SK-N-SH treated with all-trans-retinoic acid at 6 μM for 48 hours (cell line): ENCODE measurements around the gene FIGNL2.

Experiments used
- ATAC-seq: fragments of 200-7000 bp; cut with Tn5 transposase; 3 replicates; pipeline ENCODE4 v1.9.1; 2020; ENCODE audit warnings: mild to moderate bottlenecking, moderate library complexity
- ARNTL ChIP-seq: fragments of 450-650 bp; formaldehyde crosslinking; IDR thresholded peaks from 2 replicates; pipeline ENCODE4 v1.5.0; 2020; ENCODE audit warnings: low read depth, mild to moderate bottlenecking, moderate library complexity, borderline replicate concordance
- BACH2 ChIP-seq: fragments of 250-450 bp; sonication (Bioruptor Pico); IDR thresholded peaks from 2 replicates; pipeline ENCODE4 v1.9.0; 2021; ENCODE audit warnings: mild to moderate bottlenecking, borderline replicate concordance
- CSDC2 ChIP-seq: fragments of 250-450 bp; sonication (Bioruptor Pico); IDR thresholded peaks from 2 replicates; pipeline ENCODE4 v1.5.0; 2020; ENCODE audit warnings: mild to moderate bottlenecking, moderate library complexity
- ESRRG ChIP-seq: fragments of 250-450 bp; sonication (Bioruptor Pico); IDR thresholded peaks from 2 replicates; pipeline ENCODE4 v1.6.1; 2021; ENCODE audit warnings: mild to moderate bottlenecking
- GLIS3 ChIP-seq: fragments of 250-450 bp; sonication (Bioruptor Pico); IDR thresholded peaks from 2 replicates; pipeline ENCODE4 v1.5.0; 2020; ENCODE audit warnings: mild to moderate bottlenecking, moderate library complexity
- OSR1 ChIP-seq: fragments of 250-450 bp; sonication (Bioruptor Pico); IDR thresholded peaks from 2 replicates; pipeline ENCODE4 v1.8.0; 2022; ENCODE audit warnings: moderate library complexity, mild to moderate bottlenecking, inconsistent platforms
- SNAI2 ChIP-seq: fragments of 250-450 bp; sonication (Bioruptor Pico); IDR thresholded peaks from 2 replicates; pipeline ENCODE4 v1.5.0; 2020; ENCODE audit warnings: mild to moderate bottlenecking, moderate library complexity
- TCF4 ChIP-seq: fragments of 250-450 bp; sonication (Bioruptor Pico); IDR thresholded peaks from 2 replicates; pipeline ENCODE4 v1.8.0; 2021; ENCODE audit warnings: mild to moderate bottlenecking, moderate library complexity, borderline replicate concordance
- ZC3H10 ChIP-seq: fragments of 250-450 bp; sonication (Bioruptor Pico); IDR thresholded peaks from 2 replicates; pipeline ENCODE4 v1.5.1; 2021; ENCODE audit warnings: mild to moderate bottlenecking, moderate library complexity
- ZFP3 ChIP-seq: fragments of 250-450 bp; sonication (Bioruptor Pico); IDR thresholded peaks from 2 replicates; pipeline ENCODE4 v1.5.0; 2020; ENCODE audit warnings: mild to moderate bottlenecking, moderate library complexity
- ZFP30 ChIP-seq: fragments of 450-650 bp; formaldehyde crosslinking; IDR thresholded peaks from 2 replicates; pipeline ENCODE4 v1.5.0; 2022; ENCODE audit warnings: mild to moderate bottlenecking, moderate library complexity
- ZNF565 ChIP-seq: fragments of 450-650 bp; formaldehyde crosslinking; conservative IDR thresholded peaks from 2 replicates; pipeline ENCODE4 v1.5.0; 2020; ENCODE audit warnings: low read depth, mild to moderate bottlenecking, moderate library complexity
- ZNF70 ChIP-seq: fragments of 450-650 bp; formaldehyde crosslinking; IDR thresholded peaks from 2 replicates; pipeline ENCODE4 v1.5.0; 2020; ENCODE audit warnings: mild to moderate bottlenecking, moderate library complexity
- ZNF8 ChIP-seq: fragments of 450-650 bp; formaldehyde crosslinking; IDR thresholded peaks from 2 replicates; pipeline ENCODE4 v1.5.0; 2020; ENCODE audit warnings: mild to moderate bottlenecking, moderate library complexity
- TF ChIP-seq, protein P1 (sequence below): fragments of 250-450 bp; sonication (Bioruptor Pico); IDR thresholded peaks from 2 replicates; pipeline ENCODE4 v1.5.0; 2020; ENCODE audit warnings: mild to moderate bottlenecking, moderate library complexity
- TF ChIP-seq, protein P2 (sequence below): fragments of 250-450 bp; sonication (Bioruptor Pico); IDR thresholded peaks from 2 replicates; pipeline ENCODE4 v1.5.1; 2021; ENCODE audit warnings: mild to moderate bottlenecking, moderate library complexity
- TF ChIP-seq, protein P3 (sequence below): fragments of 250-450 bp; sonication (Bioruptor Pico); IDR thresholded peaks from 2 replicates; pipeline ENCODE4 v1.8.0; 2020; ENCODE audit warnings: mild to moderate bottlenecking, moderate library complexity, borderline replicate concordance
- TF ChIP-seq, protein P4 (sequence below): fragments of 250-450 bp; sonication (Bioruptor Pico); IDR thresholded peaks from 2 replicates; pipeline ENCODE4 v1.8.0; 2021; ENCODE audit warnings: low read depth, mild to moderate bottlenecking, moderate library complexity, borderline replicate concordance
- TF ChIP-seq, protein P5 (sequence below): fragments of 250-450 bp; sonication (Bioruptor Pico); IDR thresholded peaks from 2 replicates; pipeline ENCODE4 v1.5.1; 2020; ENCODE audit warnings: low read depth, mild to moderate bottlenecking, moderate library complexity

The FIGNL2 gene

DNA sequence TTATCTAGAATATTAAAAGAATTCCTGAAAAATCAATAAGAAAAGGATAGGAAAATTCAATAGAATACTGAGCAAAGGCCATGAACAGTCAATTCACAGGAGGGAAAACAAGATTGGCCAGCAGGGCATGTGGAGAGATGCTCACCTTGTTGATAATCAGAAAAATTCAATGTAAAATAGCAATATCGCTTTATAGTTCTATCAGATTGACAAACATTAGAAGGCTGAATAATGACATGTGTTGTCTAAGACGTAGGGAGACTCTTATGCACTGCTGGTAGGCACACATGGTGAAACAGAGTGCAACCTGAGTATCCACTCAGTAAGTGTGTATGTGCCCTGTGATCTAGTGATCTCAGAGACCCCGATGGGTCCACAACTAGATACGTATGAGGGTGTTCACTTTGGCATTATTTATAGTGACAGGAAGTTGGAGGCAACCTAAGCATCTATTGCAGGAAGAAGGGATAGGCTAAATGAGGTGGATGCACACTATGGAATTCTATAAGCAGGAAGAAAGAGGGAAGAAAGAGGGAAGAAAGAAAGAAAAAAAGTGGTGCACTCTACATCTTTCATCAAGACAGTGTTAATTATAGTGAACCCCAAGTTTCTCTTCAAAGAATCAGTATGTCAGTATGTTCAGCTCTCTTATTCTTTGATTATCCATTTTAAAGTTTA is 35.6 kb upstream of the FIGNL2 start:
- no peak for ATAC-seq
- TF ChIP-seq ZC3H10 (no peak), GLIS3 (CRISPR knock-in tag) (no peak), OSR1 (no peak), ZNF8 (CRISPR knock-in tag) (no peak), BACH2 (no peak), ZNF565 (CRISPR knock-in tag) (no peak), ZFP3 (CRISPR knock-in tag) (no peak), TCF4 (CRISPR knock-in tag) (no peak), ARNTL (CRISPR knock-in tag) (no peak), ZNF70 (CRISPR knock-in tag) (no peak), CSDC2 (CRISPR knock-in tag) (no peak), ESRRG (CRISPR knock-in tag) (no peak)
- TF ChIP-seq, protein P1, sequence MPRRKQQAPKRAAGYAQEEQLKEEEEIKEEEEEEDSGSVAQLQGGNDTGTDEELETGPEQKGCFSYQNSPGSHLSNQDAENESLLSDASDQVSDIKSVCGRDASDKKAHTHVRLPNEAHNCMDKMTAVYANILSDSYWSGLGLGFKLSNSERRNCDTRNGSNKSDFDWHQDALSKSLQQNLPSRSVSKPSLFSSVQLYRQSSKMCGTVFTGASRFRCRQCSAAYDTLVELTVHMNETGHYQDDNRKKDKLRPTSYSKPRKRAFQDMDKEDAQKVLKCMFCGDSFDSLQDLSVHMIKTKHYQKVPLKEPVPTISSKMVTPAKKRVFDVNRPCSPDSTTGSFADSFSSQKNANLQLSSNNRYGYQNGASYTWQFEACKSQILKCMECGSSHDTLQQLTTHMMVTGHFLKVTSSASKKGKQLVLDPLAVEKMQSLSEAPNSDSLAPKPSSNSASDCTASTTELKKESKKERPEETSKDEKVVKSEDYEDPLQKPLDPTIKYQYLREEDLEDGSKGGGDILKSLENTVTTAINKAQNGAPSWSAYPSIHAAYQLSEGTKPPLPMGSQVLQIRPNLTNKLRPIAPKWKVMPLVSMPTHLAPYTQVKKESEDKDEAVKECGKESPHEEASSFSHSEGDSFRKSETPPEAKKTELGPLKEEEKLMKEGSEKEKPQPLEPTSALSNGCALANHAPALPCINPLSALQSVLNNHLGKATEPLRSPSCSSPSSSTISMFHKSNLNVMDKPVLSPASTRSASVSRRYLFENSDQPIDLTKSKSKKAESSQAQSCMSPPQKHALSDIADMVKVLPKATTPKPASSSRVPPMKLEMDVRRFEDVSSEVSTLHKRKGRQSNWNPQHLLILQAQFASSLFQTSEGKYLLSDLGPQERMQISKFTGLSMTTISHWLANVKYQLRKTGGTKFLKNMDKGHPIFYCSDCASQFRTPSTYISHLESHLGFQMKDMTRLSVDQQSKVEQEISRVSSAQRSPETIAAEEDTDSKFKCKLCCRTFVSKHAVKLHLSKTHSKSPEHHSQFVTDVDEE, result no peak
- TF ChIP-seq, protein P2, sequence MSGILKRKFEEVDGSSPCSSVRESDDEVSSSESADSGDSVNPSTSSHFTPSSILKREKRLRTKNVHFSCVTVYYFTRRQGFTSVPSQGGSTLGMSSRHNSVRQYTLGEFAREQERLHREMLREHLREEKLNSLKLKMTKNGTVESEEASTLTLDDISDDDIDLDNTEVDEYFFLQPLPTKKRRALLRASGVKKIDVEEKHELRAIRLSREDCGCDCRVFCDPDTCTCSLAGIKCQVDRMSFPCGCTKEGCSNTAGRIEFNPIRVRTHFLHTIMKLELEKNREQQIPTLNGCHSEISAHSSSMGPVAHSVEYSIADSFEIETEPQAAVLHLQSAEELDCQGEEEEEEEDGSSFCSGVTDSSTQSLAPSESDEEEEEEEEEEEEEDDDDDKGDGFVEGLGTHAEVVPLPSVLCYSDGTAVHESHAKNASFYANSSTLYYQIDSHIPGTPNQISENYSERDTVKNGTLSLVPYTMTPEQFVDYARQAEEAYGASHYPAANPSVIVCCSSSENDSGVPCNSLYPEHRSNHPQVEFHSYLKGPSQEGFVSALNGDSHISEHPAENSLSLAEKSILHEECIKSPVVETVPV (CRISPR knock-in tag), result no peak
- TF ChIP-seq, protein P3, sequence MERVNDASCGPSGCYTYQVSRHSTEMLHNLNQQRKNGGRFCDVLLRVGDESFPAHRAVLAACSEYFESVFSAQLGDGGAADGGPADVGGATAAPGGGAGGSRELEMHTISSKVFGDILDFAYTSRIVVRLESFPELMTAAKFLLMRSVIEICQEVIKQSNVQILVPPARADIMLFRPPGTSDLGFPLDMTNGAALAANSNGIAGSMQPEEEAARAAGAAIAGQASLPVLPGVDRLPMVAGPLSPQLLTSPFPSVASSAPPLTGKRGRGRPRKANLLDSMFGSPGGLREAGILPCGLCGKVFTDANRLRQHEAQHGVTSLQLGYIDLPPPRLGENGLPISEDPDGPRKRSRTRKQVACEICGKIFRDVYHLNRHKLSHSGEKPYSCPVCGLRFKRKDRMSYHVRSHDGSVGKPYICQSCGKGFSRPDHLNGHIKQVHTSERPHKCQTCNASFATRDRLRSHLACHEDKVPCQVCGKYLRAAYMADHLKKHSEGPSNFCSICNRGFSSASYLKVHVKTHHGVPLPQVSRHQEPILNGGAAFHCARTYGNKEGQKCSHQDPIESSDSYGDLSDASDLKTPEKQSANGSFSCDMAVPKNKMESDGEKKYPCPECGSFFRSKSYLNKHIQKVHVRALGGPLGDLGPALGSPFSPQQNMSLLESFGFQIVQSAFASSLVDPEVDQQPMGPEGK (CRISPR knock-in tag), result no peak
- TF ChIP-seq, protein P4, sequence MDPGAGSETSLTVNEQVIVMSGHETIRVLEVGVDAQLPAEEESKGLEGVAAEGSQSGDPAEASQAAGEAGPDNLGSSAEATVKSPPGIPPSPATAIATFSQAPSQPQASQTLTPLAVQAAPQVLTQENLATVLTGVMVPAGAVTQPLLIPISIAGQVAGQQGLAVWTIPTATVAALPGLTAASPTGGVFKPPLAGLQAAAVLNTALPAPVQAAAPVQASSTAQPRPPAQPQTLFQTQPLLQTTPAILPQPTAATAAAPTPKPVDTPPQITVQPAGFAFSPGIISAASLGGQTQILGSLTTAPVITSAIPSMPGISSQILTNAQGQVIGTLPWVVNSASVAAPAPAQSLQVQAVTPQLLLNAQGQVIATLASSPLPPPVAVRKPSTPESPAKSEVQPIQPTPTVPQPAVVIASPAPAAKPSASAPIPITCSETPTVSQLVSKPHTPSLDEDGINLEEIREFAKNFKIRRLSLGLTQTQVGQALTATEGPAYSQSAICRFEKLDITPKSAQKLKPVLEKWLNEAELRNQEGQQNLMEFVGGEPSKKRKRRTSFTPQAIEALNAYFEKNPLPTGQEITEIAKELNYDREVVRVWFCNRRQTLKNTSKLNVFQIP (CRISPR knock-in tag), result no peak
- TF ChIP-seq, all 23 proteins: peak for 0

DNA sequence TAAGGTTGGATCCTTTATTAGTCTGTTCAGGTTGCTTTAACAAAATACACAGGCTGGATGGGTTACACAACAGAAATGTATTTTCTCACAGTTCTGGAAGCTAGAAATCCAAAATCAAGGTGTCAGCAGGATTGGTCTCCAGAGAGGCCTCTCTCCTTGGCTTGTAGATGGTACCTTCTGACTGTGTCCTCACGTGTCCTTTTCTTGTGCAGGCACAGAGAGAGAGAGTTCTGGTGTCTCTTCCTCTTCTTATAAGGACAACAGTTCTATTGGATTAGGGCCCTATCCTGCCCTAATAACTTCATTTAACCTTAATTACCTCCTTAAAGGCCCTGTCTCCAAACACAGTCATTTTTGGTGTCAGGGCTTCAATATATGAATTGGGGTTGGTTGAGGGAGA is 34.8 kb upstream of the FIGNL2 start:
- TF ChIP-seq, protein P3 (CRISPR knock-in tag), result no peak
- TF ChIP-seq, protein P5, sequence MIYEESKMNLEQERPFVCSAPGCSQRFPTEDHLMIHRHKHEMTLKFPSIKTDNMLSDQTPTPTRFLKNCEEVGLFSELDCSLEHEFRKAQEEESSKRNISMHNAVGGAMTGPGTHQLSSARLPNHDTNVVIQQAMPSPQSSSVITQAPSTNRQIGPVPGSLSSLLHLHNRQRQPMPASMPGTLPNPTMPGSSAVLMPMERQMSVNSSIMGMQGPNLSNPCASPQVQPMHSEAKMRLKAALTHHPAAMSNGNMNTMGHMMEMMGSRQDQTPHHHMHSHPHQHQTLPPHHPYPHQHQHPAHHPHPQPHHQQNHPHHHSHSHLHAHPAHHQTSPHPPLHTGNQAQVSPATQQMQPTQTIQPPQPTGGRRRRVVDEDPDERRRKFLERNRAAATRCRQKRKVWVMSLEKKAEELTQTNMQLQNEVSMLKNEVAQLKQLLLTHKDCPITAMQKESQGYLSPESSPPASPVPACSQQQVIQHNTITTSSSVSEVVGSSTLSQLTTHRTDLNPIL (CRISPR knock-in tag), result no peak
- TF ChIP-seq ZFP3 (CRISPR knock-in tag), result no peak
- TF ChIP-seq, protein P4 (CRISPR knock-in tag), result no peak
- TF ChIP-seq ZFP30, result no peak
- TF ChIP-seq ZNF8 (CRISPR knock-in tag), result no peak
- no peak for TF ChIP-seq SNAI2 (CRISPR knock-in tag)
- no peak for ATAC-seq
